VCaP (cell line): ENCODE measurements around the gene LRP1.

Source experiments
- H3K27ac ChIP-seq: fragments of 450-650 bp; 2 replicates; pipeline ENCODE4 v1.5.1; 2017
- CTCF ChIP-seq: fragments of 450-650 bp; conservative IDR thresholded peaks from 2 replicates; pipeline ENCODE4 v1.5.1; 2017; ENCODE audit warnings: mild to moderate bottlenecking, moderate library complexity

Gene LRP1

GRCh38 chr12:57169046-57169795 lies 40.9 kb downstream of the LRP1 start:
- no peak overlapping the region for H3K27ac ChIP-seq
- TF ChIP-seq CTCF: no peak

- TF ChIP-seq CTCF: no peak
- no peak overlapping the region for H3K27ac ChIP-seq
Measured at GRCh38 chr12:57169969-57170368, 41.7 kb downstream of the LRP1 start.

GRCh38 chr12:57170408-57170807 lies 42.1 kb downstream of the LRP1 start:
- no peak for TF ChIP-seq CTCF
- H3K27ac ChIP-seq: no peak overlapping the region

GRCh38 chr12:57170927-57171326 lies 42.6 kb downstream of the LRP1 start:
- TF ChIP-seq CTCF: no peak
- no peak overlapping the region for H3K27ac ChIP-seq

GRCh38 chr12:57171668-57172067 lies 43.4 kb downstream of the LRP1 start:
- no peak overlapping the region for H3K27ac ChIP-seq
- TF ChIP-seq CTCF: no peak

GRCh38 chr12:57173089-57173488 lies 44.8 kb downstream of the LRP1 start:
- peak; percentile 83 for TF ChIP-seq CTCF
- H3K27ac ChIP-seq: no peak overlapping the region

GRCh38 chr12:57173683-57174082 lies 45.4 kb downstream of the LRP1 start:
- no peak for TF ChIP-seq CTCF
- no peak overlapping the region for H3K27ac ChIP-seq
